NCI-H1436 treated with DMSO at 0.1 percent for 48 hours (cell line): ENCODE results near the gene BMAL1.

Source experiments
- DNase-seq: peaks from one replicate; lab custom pipeline; 2025; lab: John Stamatoyannopoulos, UW

BMAL1 gene

GRCh38 chr11:13317293-13318080 is 39.9 kb downstream of the BMAL1 start:
- DNase-seq, result no peak

GRCh38 chr11:13318498-13319295 is 41.1 kb downstream of the BMAL1 start:
- no peak for DNase-seq

- DNase-seq, result no peak
Measured at GRCh38 chr11:13320688-13321087, 43.1 kb downstream of the BMAL1 start.

- DNase-seq, result no peak
Measured at GRCh38 chr11:13321431-13321830, 43.8 kb downstream of the BMAL1 start.

GRCh38 chr11:13324141-13324540 is 46.6 kb downstream of the BMAL1 start:
- no peak for DNase-seq

- no peak for DNase-seq
Measured at GRCh38 chr11:13324709-13325108, 47.1 kb downstream of the BMAL1 start.

GRCh38 chr11:13327421-13327820 is 49.8 kb downstream of the BMAL1 start:
- DNase-seq, result no peak

GRCh38 chr11:13328286-13328685 is 50.7 kb downstream of the BMAL1 start:
- no peak for DNase-seq

GRCh38 chr11:13329670-13330356 is 52.2 kb downstream of the BMAL1 start:
- DNase-seq, result peak; percentile 81

GRCh38 chr11:13332124-13332523 is 54.5 kb downstream of the BMAL1 start:
- no peak for DNase-seq

GRCh38 chr11:13333456-13333957 is 55.9 kb downstream of the BMAL1 start:
- DNase-seq, result no peak

- DNase-seq, result no peak
Measured at GRCh38 chr11:13334034-13334786, 56.6 kb downstream of the BMAL1 start.

GRCh38 chr11:13335319-13335718 is 57.7 kb downstream of the BMAL1 start:
- DNase-seq, result peak; percentile 39

- no peak for DNase-seq
Measured at GRCh38 chr11:13336246-13336878, 58.8 kb downstream of the BMAL1 start.

GRCh38 chr11:13338019-13338426 is 60.4 kb downstream of the BMAL1 start:
- DNase-seq, result no peak

- DNase-seq, result no peak
Measured at GRCh38 chr11:13338427-13339069, 61.0 kb downstream of the BMAL1 start.

GRCh38 chr11:13339195-13340153 is 61.9 kb downstream of the BMAL1 start:
- DNase-seq, result no peak

- no peak for DNase-seq
Measured at GRCh38 chr11:13341026-13341425, 63.4 kb downstream of the BMAL1 start.

GRCh38 chr11:13343067-13343466 is 65.5 kb downstream of the BMAL1 start:
- no peak for DNase-seq
